ENCODE data around the gene BCR.

The BCR gene

DNA sequence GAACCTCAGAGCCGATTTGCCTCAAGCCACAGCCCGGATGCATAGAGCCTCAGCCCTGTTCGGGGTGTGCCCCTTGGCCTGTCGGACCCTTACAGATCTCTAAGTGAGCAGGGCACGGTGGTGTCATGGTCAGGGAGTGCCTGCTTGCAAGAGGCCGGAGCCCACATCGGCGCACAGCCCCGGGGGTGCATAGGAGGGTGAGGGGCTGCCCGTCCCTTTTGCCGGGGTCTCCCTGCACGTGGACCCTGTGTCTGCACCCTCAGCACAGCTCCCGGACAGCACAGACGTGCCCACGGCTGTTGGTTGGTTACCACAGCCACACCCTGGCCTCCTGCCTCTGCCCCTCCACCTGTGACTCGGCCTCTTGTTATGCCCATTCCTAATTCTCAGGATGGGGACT lies 28.5 kb upstream of the BCR start:
- TF ChIP-seq, protein P1, sequence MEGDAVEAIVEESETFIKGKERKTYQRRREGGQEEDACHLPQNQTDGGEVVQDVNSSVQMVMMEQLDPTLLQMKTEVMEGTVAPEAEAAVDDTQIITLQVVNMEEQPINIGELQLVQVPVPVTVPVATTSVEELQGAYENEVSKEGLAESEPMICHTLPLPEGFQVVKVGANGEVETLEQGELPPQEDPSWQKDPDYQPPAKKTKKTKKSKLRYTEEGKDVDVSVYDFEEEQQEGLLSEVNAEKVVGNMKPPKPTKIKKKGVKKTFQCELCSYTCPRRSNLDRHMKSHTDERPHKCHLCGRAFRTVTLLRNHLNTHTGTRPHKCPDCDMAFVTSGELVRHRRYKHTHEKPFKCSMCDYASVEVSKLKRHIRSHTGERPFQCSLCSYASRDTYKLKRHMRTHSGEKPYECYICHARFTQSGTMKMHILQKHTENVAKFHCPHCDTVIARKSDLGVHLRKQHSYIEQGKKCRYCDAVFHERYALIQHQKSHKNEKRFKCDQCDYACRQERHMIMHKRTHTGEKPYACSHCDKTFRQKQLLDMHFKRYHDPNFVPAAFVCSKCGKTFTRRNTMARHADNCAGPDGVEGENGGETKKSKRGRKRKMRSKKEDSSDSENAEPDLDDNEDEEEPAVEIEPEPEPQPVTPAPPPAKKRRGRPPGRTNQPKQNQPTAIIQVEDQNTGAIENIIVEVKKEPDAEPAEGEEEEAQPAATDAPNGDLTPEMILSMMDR (conservative IDR thresholded peaks at IDR 0.05; ENCODE audit: low read depth, low read length), result no peak
- H3K4me3 ChIP-seq (ENCODE audit: low read length), result no peak overlapping the region
- no peak for DNase-seq (ENCODE audit: low read depth)

DNA sequence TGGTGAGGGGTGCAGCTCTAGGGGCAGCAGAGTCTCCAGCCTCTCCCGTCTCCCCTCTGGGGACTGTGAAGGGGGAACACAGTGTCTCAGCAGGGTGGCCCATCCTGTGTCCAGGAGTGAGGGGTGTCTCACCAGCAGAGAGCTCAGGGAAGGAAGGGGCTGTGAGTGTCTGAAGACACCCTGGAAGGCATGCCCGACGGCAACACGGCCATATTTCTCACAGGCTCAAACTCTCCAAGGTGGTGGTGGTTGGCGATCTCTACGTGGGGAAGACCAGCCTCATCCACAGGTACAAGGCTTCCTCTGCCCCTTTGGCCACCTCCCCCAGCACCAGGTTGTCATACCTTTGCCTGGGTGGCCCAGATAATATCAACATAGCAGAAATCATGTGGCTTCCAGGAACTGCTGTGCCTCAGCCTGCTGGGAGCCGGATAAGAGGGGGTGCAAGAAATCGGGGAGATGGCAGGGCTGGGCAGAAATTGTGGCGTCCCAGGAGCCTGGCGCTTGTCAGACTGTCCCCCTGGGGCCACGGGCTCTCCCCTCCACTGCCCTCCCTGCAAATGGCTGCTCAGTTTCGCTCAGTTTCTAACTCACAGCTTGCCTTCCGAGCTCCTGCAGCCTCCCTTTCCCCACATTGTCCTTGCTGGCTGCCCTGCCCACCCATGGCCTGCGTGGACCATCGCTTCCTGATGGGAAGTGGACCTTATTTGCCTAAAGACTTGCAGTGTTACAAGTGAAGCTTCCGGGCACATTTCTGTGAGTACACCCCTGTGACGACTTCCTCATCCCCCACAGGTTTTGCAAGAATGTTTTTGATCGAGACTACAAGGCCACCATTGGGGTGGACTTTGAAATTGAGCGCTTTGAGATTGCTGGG lies 27.8 kb upstream of the BCR start:
- no peak overlapping the region for H3K4me3 ChIP-seq (ENCODE audit: low read length)
- no peak for DNase-seq (ENCODE audit: low read depth)
- TF ChIP-seq, protein P1 (conservative IDR thresholded peaks at IDR 0.05; ENCODE audit: low read depth, low read length), result no peak

DNA sequence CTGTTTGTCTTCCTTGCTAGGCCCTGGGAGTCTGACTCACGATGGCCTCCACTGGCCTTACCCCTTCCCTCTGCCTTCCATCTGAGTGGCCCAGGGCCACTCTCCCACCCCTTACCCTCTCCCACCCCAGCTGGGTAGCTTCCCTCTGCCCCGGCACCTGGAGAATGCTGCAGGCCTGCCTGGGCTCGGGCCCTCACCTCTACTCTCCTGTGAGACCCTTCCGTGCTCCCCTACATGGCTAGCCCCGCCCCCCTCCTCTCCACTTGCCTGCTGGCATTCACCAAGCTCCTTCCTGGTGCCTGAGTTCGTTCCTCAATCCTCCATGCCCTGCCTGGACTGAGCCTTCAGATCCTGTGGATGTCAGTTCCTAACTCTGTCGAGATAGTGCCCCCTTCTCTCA lies 26.3 kb upstream of the BCR start:
- DNase-seq (ENCODE audit: low read depth), result no peak
- H3K4me3 ChIP-seq (ENCODE audit: low read length), result no peak overlapping the region
- TF ChIP-seq, protein P1 (conservative IDR thresholded peaks at IDR 0.05; ENCODE audit: low read depth, low read length), result no peak

DNA sequence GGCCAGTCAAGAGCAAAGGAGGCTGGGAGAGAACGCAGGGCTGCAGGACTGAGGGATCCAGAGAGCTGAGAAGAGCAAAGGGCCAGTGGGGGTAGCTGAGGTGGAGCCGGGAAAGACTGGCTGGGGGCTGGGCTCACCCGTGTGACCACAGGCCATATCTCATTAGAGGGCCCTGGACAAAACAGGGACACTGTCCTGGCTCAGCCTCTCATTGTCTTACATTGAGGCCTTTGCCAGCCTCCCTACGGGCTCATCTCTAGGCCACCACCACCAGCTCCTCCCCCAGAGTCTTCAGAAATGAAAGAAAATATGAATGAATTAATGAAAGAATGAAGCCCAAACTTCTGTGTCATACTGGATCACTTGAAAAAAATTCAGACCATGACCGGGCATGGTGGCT lies 25.8 kb upstream of the BCR start:
- no peak for DNase-seq (ENCODE audit: low read depth)
- no peak overlapping the region for H3K4me3 ChIP-seq (ENCODE audit: low read length)
- TF ChIP-seq, protein P1 (conservative IDR thresholded peaks at IDR 0.05; ENCODE audit: low read depth, low read length), result no peak

DNA sequence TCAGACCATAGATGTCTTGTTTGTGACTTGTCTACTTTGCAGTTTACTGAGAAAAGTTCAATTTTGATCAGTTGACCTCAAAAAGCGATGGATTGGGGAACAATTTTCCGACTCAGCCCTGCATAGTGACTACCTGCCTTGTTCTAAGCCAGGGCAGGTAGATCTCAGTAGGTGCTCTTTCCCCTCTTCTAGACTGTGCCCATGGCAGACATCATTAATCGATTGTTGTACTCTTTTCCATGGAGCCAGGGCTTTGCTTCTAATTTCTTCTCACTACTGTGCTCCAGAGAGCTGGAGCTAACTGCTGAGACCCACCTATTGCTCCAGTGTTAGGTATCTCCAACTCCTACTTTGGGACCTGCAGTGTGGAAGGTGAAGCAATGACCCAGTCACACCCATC lies 25.2 kb upstream of the BCR start:
- DNase-seq (ENCODE audit: low read depth), result no peak
- TF ChIP-seq, protein P1 (conservative IDR thresholded peaks at IDR 0.05; ENCODE audit: low read depth, low read length), result no peak

DNA sequence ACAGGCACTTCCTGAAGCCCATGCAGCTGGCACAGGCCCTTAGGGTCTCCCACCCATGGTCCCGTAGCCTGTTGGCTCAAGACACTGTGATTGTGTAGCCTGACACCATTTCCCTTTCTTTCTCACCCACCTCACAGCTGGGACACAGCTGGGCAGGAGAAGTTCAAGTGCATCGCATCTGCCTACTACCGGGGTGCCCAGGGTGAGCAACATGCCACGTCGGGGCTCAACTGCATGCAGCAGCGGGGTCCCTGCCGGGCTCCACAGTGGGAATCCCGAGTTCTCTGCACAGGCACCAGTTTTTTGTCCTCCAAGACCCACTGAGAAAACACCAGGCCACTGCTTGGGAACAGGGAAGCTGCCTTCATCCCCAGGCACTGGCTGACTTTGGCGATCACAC lies 24.5 kb upstream of the BCR start:
- no peak for DNase-seq (ENCODE audit: low read depth)
- TF ChIP-seq, protein P1 (conservative IDR thresholded peaks at IDR 0.05; ENCODE audit: low read depth, low read length), result no peak
- no peak overlapping the region for H3K4me3 ChIP-seq (ENCODE audit: low read length)

More for the DNA sequence above, 25.2 kb upstream of the BCR start:
- H3K4me3 ChIP-seq (ENCODE audit: low read length), result no peak overlapping the region

DNA sequence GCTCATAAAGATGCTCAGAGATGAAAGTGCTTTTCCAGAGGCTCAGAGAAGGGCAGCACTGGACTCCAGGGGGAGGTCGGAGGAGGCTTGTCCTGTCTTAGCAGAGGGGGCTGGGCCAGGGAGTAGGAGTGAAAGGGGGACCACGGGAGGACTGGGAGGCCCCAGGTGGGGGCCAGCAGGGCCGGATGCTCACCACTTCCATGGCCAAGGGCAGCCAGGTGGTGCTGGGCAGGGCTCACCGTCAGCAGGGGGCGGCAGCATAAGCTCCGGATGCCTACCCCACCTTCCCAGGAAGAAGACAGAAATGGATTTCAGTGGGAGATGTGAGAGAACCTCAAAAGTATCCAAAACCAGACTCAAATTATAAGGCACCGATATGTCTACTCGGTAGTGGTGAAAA lies 24.0 kb upstream of the BCR start:
- H3K4me3 ChIP-seq (ENCODE audit: low read length), result no peak overlapping the region
- no peak for DNase-seq (ENCODE audit: low read depth)
- TF ChIP-seq, protein P1 (conservative IDR thresholded peaks at IDR 0.05; ENCODE audit: low read depth, low read length), result no peak
